GM13976 (cell line): Measurements from ENCODE around the gene SEMA6B.
"Not testable (repeated sequence)": the region's sequence is repeated elsewhere in the genome, so short reads cannot be mapped to it uniquely, and the experiment has no call there.

Experiments
- DNase-seq: peaks from one replicate; pipeline ENCODE4 v3.0.0; 2012; ENCODE audit warnings: low spot score
- CTCF ChIP-seq: IDR thresholded peaks from 2 replicates; pipeline ENCODE4 v1.5.1; 2012; ENCODE audit warnings: borderline replicate concordance, mild to moderate bottlenecking; ENCODE audit not compliant: insufficient read depth; ENCODE audit errors: extremely low read depth, missing control alignments, control extremely low read depth
- in situ Hi-C: fragments of 300-500 bp; cut with MboI; formaldehyde crosslinking; loops from one replicate; pipeline ENCODE4 v1.12.0; 2022; ENCODE audit warnings: low sequenced_read_pairs, mixed read lengths, inconsistent platforms; ENCODE audit not compliant: unreplicated experiment

Gene SEMA6B

GRCh38 chr19:4600082-4600481, 40.6 kb upstream of the SEMA6B start:
- TF ChIP-seq CTCF, result no peak
- in situ Hi-C loops, result no loop called here
- no peak for DNase-seq

- no peak for DNase-seq
- TF ChIP-seq CTCF, result no peak
- in situ Hi-C loops, result no loop called here
These were observed 39.2 kb upstream of the SEMA6B start for GRCh38 chr19:4598712-4599111.

GRCh38 chr19:4597975-4598671, 38.6 kb upstream of the SEMA6B start:
- no peak for TF ChIP-seq CTCF
- in situ Hi-C loops, result no loop called here
- DNase-seq, result peak; percentile 92

- in situ Hi-C loops, result no loop called here
- DNase-seq, result no peak
These were observed 37.9 kb upstream of the SEMA6B start for GRCh38 chr19:4597278-4597974.

GRCh38 chr19:4596033-4596904, 36.8 kb upstream of the SEMA6B start:
- TF ChIP-seq CTCF, result no peak
- in situ Hi-C loops, result no loop called here
- DNase-seq, result no peak

More at GRCh38 chr19:4597278-4597974, 37.9 kb upstream of the SEMA6B start:
- no peak for TF ChIP-seq CTCF

- in situ Hi-C loops, DNase-seq: not testable (repeated sequence)
These were observed 35.7 kb upstream of the SEMA6B start for GRCh38 chr19:4595158-4595557.
